NCI-H82 treated with DMSO at 0.1 percent for 48 hours (cell line): ENCODE results near the gene PLEKHG4.

ENCODE experiments used
- DNase-seq: peaks from one replicate; lab custom pipeline; 2025; ENCODE audit not compliant: unreplicated experiment; lab: John Stamatoyannopoulos, UW

Gene PLEKHG4, protein sequence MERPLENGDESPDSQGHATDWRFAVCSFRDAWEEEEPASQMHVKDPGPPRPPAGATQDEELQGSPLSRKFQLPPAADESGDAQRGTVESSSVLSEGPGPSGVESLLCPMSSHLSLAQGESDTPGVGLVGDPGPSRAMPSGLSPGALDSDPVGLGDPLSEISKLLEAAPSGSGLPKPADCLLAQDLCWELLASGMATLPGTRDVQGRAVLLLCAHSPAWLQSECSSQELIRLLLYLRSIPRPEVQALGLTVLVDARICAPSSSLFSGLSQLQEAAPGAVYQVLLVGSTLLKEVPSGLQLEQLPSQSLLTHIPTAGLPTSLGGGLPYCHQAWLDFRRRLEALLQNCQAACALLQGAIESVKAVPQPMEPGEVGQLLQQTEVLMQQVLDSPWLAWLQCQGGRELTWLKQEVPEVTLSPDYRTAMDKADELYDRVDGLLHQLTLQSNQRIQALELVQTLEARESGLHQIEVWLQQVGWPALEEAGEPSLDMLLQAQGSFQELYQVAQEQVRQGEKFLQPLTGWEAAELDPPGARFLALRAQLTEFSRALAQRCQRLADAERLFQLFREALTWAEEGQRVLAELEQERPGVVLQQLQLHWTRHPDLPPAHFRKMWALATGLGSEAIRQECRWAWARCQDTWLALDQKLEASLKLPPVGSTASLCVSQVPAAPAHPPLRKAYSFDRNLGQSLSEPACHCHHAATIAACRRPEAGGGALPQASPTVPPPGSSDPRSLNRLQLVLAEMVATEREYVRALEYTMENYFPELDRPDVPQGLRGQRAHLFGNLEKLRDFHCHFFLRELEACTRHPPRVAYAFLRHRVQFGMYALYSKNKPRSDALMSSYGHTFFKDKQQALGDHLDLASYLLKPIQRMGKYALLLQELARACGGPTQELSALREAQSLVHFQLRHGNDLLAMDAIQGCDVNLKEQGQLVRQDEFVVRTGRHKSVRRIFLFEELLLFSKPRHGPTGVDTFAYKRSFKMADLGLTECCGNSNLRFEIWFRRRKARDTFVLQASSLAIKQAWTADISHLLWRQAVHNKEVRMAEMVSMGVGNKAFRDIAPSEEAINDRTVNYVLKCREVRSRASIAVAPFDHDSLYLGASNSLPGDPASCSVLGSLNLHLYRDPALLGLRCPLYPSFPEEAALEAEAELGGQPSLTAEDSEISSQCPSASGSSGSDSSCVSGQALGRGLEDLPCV

GRCh38 chr16:67279296-67280089 is at the start of gene PLEKHG4:
PLEKHG4 (plus strand) TSS chr16:67279532; CDS start chr16:67280045, 513 bp downstream.
- DNase-seq, result peak; percentile 58

DNA sequence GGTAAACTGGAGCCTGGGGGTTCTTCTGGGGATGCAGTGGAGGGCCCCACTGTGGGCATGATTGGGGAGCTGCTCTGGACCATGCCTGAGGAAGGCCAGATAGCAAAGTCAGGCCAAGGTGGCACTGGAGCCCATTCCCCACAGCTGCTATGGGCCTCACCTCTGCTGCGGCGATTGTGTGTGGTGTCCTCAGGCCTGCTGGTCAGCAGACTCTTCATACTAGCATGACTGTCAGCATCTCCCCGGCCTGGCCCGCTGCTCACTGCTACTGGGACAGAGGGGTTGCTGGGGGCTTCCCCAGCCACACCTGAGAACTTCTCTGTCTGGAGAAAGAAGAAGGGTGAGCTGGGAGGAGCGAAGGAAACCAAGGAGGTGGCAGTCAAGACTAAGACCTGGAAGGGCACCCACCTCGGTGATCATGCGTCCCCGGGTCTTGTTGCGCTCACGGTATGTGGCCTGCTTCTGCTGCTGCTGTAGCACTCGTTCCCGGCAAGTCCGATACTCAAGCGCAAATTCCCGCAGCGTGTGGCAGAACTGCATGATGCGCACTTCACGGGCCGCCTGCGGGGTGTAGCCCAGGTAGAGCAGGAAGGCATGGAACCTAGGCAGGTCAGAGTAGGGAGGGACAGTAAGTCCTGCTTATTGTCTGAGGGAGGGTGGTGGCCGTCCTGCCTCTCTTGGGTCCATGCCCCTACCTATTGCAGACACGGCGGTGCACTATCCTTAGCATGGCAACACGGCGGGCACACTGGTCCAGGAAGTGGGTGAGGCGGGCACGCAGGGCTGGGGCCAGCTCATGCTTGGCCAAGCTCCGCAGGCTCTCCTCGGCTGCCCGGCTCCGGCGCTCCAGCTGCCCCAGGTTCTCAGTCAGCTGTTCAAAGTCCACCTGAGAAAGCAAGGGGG is 49.2 kb upstream of the PLEKHG4 start:
- no peak for DNase-seq

DNA sequence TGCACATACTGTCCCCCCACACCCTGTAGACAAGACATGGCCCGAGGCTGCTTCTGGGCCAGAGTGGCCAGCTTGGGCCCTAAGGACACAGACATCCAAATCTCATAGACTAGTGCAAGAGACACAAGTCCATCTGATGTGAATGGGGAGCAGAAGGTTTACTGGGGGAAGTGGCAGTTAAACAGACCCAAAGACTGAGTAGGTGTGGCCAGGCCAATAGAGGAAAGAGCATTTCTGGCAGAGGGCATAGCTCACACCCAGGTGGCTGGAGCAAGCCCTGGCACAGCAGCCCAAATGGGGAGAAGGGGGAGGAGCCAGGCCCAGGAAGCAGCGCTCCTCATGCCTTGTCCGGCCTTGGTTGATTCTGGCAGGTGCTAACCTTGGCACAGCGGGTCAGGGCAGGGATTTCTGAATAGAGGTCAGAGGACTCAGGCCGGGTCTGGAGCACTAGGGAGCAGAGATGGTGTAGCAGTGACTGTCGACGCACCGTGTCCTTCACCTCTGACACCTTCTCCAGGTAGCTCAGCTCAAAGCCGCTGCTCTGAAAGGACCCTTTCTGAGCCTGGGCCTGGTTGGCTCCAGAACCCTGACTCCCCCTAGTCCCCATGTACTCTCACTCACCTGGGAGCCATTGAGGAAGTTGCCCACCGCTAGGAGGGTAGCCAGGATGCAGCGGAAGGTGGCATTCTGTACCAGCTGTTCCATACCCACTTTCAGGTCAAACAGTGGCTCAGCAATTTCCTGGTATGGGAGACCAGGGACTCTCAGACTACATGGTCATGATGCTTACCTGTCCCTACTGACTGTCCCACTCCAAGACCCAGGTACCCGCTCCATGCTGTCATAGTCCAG is 48.3 kb upstream of the PLEKHG4 start:
- no peak for DNase-seq

GRCh38 chr16:67233596-67233995 is 45.7 kb upstream of the PLEKHG4 start:
- DNase-seq, result no peak

DNA sequence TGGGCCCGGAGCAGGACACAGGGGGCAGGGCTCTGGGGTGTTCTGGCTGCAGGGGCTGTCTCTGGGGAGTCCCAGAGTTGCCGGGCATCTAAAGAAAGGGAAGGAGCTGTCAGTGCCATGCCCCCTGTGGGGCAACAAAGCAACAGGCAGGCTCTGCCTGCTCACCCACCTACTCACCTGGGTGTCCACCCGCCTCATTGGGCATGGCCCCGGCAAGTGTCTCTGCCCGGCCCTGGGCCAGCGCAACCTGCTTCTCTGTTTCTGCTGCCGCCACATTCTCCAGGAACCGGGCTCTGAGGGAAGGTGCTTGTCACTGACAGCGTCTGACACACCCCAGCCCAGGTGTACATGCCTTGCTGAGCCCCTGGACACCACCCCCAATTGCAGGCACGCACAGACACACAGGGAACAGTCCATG is 45.1 kb upstream of the PLEKHG4 start:
- no peak for DNase-seq

DNA sequence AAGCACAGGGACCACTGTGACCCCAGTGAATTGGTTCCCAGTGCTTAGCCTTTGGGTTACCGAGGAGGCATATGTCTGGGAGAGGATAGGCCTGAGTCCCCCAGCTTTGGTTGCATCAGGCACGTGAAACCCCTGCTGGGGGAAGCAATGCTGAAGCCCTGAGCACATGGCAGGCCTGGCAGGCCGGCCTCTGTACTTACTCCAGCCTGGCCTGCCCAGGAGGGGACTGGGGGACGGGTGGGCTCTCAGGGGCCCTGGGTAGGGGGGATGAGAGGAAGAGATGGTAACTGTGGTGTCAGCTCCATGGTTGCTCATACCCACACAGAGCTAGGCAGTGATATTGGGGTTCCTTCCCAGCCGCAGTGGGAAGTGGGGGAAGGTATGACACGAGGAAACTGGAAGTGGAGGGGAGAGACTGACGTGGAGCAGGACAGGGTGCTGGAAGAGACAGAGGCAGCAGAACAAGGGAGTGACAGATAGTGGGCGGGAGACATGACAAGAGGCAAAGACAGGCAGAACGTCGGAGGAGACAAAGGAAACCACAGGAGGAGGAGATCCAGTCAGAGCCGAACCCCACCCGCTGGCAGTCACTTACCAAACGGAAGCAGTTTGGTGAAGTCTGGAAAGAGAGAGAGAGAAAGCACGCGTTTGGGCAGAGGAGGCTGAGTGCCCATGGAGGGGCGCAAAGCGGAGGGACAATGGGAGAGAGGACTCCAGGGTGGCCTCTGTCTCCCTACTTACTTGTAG is 43.3 kb upstream of the PLEKHG4 start:
- no peak for DNase-seq

DNA sequence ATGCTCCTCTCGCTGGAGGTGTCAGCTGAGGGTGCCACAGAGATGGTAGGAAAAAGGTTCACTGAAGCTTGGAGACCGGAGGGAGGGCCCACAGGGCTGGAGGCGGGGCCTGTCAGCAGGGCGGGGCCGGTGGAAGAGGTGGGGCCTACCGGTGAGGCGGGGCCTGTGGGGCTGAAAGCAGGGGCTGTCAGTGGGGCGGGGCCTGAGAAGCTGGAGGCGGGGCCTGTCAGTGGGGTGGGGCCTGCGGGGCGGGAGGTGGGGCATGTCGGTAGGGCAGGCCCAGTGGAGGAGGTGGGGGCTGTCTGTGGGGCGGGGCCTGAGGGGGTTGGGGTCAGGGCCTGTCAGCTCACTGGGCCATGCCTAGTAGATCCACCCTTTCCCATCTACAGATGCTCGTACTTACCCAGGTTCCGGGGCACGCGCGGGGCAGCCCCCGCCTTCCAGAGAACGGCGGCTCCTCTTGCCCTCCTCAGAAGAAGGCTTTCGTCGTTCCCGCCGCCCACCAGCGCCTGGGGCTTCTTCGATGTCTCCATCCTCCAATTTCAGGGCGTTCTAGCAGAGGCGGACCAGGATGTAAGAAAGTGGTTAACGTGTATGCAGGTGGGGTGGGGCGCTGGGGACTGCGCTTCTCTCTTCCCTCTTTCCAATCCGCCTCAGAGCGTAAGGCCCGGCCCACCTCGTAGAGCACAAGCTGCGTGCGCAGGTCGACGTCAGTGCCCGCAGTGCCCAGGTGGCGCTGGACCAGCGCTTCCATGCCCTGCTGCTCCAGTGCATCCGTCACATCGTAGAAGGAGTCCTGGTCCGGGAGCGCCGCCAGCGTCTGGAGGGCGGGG is 42.6 kb upstream of the PLEKHG4 start:
- no peak for DNase-seq

DNA sequence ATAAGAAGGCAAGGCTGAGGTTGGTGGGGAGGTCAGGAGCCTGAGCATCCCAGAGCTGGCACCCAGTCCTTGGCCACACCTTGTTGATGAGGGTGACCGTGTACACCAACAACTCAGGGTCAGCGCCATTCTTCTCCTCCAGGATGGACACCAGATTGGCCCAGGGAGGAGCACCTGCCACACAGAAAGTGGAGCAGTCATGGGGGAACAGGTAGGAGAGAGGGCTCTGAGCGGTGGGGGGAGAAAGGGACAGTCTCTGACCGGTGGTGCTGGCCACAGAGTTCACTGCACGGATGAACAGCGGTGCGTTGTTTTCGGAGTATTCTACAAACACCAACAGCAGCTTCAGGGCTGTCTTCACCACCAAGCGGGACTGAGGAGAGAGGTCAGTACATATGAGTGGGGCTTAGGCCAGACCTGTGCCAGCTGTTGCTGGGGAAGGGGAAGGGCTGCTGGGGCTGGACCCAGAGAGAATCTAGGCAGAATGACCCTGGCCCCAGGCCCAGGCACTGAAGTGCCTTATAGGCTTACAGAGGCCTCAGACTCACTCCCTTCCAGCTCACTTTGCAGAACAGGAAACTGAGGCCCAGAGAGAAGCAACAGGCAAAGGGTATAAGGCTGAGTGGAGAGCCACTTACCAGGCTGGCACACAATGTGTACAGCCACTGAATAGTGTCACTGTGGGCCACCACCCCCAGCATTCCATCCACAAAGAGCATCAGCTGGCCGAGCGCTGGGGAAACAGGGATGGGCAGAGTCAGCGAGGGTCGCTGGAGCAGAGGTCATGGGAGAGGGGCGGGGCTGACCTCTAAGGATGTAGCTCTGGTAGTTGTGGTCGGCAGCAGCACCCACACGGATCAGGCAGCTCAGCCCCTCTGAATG is 41.7 kb upstream of the PLEKHG4 start:
- DNase-seq, result no peak

- DNase-seq, result no peak
Observed at GRCh38 chr16:67238278-67238575, 41.1 kb upstream of the PLEKHG4 start.

GRCh38 chr16:67238806-67239470 is 40.4 kb upstream of the PLEKHG4 start:
- DNase-seq, result no peak

GRCh38 chr16:67240506-67240905 is 38.8 kb upstream of the PLEKHG4 start:
- no peak for DNase-seq

- DNase-seq, result no peak
Observed at GRCh38 chr16:67241008-67241900, 38.1 kb upstream of the PLEKHG4 start.

GRCh38 chr16:67242138-67242730 is 37.1 kb upstream of the PLEKHG4 start:
- DNase-seq, result no peak

GRCh38 chr16:67243481-67243880 is 35.9 kb upstream of the PLEKHG4 start:
- no peak for DNase-seq
